NCI-H345 (cell line): ENCODE measurements around the gene MCM7.
A peak's percentile ranks its signal among the peaks of the same experiment; 100 is the strongest.

Experiments
- DNase-seq: peaks from one replicate; lab custom pipeline; 2025; lab: John Stamatoyannopoulos, UW

The MCM7 gene

DNA sequence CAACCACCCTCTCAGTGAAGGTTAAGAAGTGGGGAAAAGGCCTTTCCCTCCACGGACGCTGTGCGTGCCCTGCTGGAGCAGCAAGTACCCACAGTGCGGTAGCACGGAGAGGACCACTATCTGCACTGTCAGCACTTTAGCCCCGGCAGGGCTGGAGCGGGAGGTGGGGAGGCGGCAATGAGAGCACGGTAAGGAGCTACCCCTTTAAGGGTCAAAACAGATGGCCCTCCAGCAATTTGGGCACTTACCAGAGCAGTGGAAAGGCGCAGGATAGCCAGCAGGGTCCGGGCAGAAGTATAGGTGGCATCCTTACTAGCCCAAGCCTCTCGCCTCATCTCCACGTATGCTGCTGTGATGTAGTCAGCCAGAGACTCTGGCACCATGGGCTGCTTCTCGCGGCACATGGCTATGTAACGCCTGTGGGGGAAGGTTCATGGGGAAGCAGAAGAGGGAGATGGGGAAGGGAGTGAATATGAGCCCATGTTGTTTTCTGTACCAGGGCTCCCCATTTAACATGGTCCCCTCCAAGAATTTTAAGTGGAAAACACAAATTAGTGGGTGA lies 7.2 kb downstream of the MCM7 start:
- no peak for DNase-seq

DNA sequence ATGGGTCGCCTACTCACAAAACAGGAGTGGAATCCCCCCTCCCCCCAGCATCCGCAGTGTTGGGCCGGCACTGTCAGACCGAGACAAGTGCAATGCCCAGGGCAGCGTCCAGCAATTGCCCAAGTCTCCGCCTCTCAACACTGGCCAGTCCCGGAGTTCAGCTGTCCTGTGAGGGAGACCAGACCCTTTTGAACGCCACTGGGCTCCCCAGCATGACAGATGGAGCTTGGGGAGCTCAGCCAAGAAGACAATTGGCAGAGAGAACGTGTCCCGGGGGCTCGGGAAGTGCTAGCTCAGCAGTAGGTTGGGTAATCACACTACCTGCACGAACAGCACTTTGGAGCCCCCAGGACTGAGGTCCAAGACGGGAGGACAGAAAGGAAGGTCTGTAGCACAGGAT lies 7.7 kb downstream of the MCM7 start:
- DNase-seq: no peak

DNA sequence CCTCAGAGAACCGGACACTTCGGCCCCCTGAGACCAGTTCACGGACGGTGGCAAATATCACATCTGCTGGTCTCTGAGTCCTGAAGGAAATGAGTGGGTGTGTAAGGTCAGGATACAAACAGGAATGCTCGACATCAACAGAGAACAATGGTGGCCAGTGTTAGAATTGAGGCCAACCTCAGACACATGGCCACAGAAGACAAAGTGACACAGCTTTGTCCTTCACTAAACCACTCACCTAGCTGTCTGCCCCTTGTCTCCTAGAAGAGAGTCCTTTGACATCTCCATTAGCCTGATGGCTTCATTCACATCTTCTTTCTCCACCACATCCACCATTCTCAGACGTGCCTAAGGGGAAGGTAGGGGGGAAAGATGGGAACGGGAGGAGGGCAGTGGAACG lies 8.1 kb downstream of the MCM7 start:
- DNase-seq: no peak

DNA sequence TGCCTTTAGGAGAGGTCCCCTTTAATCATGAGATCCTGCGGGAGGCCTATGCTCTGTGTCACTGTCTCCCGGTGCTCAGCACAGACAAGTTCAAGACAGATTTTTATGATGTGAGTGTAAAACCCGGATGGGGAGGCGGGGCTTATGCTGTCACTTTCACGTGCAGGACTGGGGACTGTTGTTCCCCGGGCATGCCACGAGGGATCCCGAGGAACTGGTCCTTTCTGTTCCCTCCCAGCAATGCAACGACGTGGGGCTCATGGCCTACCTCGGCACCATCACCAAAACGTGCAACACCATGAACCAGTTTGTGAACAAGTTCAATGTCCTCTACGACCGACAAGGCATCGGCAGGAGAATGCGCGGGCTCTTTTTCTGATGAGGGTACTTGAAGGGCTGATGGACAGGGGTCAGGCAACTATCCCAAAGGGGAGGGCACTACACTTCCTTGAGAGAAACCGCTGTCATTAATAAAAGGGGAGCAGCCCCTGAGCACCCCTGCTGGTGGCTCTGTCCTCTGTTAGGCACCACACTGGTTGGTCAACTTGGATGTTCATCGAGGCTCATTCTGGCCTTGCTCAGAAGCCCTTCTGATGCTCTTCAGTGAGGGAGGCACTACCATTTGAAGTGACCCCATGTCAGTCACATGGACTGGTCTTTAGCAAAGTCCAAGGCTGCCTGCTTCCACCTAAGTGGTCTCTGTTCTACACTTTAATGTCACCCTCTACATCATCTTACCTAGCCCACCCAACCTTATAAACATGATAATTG lies 9.6 kb downstream of the MCM7 start:
- no peak for DNase-seq

DNA sequence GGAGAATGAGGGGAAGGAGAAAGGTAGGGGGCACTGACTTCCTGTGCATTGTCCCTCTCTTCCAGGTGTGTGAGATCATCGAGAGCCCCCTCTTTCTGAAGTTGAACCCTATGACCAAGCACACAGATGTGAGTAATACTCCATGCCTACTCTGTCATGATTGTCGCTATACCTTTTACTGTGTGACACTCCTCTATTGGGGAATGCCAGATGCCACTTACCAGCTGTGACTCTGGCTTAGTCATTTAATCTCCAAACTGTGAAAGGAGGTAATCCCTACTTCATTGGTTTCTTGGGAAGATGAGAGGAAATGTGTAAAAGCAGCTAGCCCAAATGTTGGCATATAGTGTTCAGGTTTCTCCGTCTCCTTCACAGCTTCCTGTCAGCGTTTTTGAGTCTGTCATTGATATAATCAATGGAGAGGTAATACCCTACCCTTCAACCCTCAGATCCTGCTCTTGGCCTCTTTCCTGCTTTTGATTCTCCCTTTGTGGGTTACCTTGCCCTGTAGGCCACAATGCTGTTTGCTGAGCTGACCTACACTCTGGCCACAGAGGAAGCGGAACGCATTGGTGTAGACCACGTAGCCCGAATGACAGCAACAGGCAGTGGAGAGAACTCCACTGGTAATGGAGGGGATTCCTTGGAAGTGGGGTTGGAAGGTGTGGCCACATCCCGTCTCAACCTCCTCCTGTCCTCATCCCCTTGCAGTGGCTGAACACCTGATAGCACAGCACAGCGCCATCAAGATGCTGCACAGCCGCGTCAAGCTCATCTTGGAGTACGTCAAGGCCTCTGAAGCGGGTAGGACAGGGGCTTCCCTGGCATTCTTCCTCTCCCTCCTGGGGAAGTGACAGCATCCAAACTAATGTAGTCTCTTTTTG lies 10.4 kb downstream of the MCM7 start:
- no peak for DNase-seq

DNA sequence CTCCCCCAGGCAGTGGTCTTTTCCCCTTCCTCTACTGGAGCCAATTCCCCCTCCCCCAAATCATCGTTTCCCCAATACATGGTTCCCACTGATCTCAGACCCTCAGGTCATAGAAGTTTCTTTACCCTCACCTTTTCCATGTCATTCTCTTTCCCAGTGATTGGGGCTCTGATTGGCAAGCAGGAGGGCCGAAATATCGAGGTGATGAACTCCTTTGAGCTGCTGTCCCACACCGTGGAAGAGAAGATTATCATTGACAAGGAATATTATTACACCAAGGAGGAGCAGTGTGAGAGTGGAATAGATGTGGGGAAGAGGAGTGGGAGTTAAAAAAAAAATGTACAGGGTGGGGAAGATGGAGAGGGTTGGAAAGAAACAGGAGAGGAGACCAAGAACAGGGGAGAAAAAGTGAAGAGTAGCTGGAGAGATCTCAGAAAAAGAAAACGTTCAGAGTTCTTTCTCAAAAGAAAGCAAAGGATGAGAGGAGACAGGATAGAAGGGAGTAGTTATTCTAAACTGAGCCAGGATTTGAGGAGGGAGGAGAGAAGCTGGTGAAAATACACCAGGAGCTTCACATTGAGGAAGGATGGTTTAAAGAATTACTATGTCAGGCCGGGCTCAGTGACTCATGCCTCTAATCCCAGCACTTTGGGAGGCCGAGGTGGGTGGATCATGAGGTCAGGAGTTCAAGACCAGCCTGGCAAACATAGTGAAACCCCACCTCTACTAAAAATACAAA lies 11.6 kb downstream of the MCM7 start:
- no peak for DNase-seq

DNA sequence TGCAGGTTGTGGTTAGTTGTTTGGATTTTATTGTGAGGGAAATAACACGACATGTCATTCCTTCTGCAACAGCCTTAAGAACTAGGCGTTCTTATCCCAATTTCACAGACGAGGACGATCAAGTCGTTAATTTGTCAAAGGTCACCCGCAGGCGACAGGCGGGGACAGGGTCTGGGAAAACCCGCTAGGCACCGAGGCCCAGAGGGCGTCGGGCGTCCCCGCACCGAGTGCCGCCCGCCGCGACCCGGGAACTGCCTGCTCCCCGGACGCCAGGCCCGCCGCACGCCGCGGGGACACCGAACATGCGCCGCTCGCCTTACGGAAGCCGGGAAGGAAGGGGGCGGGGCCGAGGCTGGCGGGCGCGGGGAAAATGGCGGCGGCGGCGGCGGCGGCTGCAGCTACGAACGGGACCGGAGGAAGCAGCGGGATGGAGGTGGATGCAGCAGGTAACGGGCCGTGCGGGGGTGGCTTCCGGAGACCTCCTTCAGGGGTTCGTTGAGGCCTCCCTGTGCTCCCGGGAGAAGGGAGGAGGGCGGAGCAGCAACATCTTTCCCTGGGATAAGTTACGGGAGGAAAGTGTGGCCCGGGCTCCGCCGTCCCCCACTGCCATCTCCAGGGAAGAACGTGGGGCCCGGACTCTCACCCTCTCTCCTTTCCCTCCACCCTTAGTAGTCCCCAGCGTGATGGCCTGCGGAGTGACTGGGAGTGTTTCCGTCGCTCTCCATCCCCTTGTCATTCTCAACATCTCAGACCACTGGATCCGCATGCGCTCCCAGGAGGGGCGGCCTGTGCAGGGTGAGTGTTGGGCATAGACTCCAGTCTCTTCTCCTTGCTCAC lies 12.4 kb downstream of the MCM7 start, which contains the start of gene COPS6:
Gene COPS6 (plus strand): TSS at position 349 of the 837 bp plus-strand sequence. CDS start 22 bp downstream, at position 371.
- peak; percentile 81 for DNase-seq

DNA sequence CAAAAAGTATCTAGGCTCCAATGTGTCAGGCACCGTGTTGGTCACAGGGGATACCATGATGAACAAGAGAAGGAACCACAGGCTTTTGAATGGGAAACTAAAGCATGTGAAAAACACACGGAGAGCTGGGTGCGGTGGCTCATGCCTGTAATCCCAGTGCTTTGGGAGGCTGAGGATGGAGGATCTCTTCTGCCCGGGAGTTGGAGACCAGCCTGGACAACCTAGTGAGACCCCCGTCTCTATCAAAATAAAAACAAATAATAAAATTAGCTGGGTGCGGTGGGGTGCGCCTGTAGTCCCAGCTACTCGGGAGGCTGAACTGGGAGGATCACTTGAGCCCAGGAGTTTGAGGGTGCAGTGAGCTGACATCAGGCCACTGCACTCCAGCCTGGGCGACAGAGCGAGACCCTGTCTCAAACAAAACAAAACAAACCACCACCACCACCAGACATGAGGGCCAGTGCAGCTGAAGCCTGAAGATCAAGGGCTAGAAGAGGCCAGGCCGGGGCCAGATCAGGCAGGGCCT lies 13.0 kb downstream of the MCM7 start:
- DNase-seq: no peak

DNA sequence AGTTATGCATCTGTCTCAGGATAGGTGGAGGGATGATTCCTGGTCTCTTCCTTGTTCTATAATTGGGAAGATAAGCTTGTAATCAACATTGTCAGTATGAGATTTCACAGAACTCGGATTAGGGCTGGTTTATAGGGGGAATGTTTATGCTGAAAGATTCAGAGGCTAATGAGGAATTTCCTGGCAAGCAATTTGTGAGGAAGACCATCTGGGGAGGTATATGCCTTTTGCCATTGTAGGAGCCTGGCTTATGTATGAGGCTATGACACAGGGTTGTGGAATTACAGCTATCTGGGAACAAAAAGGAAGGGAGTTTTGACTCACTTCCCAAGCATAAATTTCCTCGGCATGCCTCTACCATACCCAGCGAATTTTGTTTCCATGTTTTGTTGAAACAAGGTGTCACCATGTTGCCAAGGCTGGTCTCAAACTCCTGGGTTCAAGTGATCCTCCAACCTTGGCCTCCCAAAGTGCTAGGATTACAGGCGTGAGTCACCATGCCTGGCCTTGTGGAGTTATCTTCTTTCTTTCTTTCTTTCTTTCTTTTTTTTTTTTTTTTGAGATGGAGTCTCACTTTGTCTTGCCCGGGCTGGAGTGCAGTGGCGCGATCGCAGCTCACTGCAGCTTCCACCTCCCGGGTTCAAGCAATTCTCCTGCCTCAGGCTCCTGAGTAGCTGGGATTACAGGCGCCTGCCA lies 14.0 kb downstream of the MCM7 start:
- no peak for DNase-seq

DNA sequence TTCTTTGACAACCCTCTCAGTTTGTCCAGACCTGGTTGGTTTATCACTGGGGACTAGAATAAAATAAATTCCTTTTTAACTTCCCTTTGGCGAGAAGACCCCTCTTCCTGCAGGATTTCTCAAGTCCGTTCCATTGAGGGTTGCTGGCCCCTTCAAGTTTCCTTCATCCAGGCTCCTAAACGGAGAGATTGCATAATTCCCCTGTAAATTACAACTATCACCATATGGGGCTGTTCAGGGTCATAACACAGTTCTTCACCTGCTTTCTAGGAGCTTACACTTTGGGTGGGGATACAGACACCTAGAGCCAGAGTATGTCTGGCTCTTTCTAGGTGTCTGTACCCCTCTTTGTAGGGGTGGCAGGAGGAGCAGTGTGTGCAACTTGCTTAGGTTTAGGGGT lies 15.7 kb downstream of the MCM7 start:
- no peak for DNase-seq

DNA sequence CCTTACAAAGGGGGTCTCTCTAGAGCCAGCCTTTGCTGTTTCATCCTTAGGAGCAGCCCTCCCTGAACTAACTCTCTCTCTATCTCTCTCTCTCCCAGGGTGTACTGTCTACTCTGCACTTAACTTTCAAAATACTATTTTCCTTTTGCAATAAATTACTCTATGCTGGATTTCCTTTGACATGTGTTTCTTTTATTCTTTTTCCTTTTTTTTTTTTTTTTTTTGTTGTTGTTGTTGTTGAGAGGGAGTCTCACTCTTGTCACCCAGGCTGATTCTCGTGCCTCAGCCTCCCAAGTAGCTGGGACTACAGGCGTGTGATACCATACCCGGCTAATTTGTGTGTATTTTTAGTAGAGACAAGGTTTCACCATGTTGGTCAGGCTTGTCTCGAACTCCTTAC lies 18.2 kb downstream of the MCM7 start:
- DNase-seq: no peak

DNA sequence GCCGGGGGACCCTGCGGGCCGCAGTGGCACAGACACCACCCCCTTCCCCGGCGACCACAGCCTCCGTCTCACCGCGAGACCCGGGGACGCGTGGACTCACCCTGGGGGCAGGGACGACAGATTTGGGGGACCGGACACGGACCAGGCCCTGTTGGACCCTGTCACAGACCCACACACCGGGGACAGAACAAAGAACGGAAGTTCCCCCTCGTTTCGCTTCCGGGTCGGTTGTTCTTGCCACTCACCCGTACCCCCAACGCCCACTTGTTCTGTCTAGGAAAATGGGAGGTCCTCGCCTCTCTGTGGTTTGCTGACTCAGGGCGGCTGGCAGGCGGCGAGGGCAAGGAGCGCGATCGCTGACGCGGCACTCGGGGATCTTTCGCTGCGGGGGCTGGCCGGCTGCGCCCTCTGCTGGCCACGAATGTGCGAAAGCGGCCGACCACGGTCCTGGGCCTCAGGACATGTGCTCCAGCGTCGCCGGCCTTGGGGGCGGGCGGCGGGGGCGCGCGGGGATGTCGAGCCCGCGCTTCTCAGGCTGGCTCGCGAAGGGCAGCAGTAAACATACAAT lies 19.6 kb downstream of the MCM7 start, which contains the start of gene ZNF3:
Gene ZNF3 (minus strand): TSS at position 189 of the 568 bp plus-strand sequence. CDS start 4,366 bp downstream, outside the sequence.
- peak; percentile 99 for DNase-seq

DNA sequence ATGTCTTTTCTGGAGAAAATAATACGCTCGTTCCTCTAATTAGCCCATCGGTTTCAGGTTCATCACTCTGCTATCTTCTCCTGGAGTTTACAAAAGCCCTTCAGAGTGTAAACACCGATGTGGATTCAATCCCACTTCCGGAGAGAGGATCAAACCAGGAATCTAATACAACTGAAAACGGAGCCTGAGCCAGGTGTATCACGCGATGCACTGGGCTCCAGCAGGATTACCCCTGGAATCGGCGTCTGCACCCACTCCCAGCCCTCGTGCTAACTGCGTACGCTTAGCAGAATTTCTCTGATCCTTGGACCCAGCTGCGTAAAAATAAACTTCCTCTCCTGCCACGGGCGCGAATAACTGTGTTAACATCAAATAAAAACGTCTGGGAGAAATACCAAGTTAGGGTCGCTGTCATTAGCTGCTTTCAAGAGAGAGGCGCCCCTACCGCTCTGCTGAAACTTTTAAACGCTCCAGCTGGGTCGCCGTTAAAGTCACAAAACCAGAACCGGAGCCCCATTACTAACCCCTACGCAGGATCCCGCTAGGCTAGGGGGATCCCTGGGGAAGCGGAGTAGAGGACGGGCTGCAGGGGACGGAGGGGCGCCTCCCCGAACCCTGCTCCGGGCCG lies 20.2 kb downstream of the MCM7 start:
- DNase-seq: no peak

DNA sequence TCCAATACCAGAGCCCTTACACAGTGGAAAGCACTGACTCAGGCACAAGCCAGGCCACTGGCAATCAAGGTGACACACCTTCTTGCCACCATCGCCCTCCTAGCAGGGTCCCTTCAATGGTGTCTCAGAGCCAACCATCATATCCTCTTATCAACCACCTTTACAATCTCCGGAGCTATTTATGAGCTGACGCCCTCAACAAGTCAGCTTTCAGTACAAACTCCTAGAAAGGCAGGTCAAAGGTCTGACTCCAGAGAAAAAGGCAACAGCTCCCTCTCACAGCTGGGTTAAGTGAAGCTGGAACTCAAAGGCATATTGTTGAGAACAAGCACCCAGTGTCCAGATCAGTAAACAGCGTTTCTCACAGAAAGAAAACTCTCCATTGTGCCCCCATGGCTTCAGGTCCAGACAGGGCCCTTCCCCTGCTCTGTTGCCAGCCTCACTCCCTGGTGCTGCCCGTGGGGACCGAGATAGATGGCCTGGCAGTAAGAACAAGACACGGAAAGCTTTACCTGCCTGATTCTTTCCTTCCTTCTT lies 22.1 kb downstream of the MCM7 start:
- DNase-seq: no peak

DNA sequence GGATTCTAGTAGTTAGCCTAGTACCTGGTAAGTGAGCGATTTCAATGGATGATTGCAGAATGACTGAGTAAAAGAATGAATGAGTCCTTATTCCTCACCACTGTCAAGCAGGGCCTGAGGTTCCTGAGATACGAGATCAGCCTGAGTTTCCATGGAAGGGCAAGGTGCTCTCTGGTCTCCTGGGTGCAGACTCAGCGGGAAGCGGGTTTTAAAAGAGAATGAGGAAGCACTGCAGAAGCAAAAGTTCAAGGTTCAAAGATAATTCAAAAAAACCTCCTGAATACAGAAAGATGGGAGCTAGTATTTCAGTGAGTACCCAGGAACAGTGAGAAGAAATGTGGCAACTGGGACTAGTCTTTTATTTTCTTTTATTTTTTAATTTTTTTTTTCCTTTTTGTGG lies 24.0 kb downstream of the MCM7 start:
- DNase-seq: no peak

DNA sequence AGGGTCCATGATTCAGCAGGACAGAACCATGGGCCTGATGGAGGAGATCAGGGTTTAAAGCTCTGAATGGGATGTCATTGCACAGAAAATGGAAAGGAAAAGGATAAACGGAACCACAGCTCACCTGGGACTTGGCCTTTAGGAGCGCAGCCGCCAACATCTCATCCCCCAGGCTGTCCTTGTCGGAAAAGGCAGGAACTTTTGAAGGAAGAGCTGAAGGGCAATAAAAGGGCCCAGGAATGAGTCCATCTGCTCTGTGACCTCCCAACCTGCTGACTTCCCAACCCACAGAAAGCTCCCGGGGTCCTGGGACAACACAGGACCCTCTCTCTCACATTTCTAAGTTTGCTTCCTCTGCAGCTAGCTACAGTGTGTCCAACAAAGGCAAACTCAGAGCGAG lies 25.8 kb downstream of the MCM7 start:
- no peak for DNase-seq

DNA sequence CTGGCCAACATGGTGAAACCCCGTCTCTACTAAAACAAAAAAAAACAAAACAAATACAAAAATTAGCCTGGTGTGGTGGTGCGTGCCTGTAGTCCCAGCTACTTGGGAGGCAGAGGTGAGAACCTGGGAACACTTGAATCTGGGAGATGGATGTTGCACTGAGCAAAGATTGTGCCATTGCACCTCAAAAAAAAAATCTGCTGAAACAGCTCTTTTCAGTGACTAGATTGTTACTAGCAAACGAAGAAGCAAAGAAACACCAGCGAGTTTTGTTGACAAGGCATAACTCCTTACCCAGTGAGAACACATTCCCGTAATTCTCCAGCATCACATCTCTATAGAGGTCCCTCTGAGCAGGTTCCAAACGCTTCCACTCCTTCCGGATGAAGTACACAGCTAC lies 26.4 kb downstream of the MCM7 start:
- no peak for DNase-seq

DNA sequence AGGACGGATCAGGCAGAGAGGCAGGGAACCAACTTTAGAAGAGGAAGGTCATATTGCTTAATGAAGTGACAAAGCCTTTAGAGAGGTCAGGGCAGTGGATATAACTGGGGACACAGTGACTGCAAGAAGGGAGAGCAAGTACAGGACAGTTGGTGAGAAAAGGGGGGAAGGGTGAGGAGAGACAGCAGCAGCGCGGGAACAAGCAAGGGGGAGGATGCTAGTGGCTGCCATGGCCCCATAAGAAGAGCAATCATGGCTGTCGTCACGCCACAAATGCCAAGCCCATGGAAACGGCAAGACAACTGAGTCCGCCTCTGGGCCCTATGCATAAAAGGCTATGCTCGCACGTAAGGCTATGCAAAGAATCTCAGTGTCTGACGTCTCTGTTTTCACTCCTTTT lies 28.7 kb downstream of the MCM7 start:
- no peak for DNase-seq
